ENCODE results near the gene ENDOU.
"Not testable (repeated sequence)": the region's sequence is repeated elsewhere in the genome, so short reads cannot be mapped to it uniquely, and the experiment has no call there.

The ENDOU gene

DNA sequence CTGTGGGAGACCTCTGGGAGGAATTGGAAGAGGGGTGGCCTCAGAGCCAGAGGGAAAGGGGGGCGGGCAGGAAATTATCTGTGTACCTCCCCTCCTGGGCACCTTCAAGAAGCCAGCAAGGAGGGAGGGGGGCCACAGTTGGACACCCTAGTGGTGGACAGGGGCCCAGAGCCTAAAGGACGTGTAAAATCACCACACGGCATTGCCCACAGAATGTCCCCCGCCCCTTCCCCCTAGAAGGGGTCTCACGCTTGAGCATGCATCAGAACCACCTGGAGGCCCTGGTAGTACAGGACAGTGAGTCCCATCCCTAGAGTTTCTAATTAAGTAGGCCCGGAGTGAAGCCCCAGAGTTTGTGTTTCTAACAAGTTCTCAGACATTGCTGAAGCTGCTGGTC lies 8.2 kb downstream of the ENDOU start:
- FAIRE-seq = no peak

GRCh38 chr12:47715877-47716548 lies 9.3 kb downstream of the ENDOU start:
- FAIRE-seq = no peak

- FAIRE-seq = peak; percentile 3
Measured at GRCh38 chr12:47715393-47715876, 9.9 kb downstream of the ENDOU start.

- no peak for FAIRE-seq
Measured at GRCh38 chr12:47714826-47715386, 10.4 kb downstream of the ENDOU start.

- no peak for FAIRE-seq
Measured at GRCh38 chr12:47712171-47712570, 13.1 kb downstream of the ENDOU start.

DNA sequence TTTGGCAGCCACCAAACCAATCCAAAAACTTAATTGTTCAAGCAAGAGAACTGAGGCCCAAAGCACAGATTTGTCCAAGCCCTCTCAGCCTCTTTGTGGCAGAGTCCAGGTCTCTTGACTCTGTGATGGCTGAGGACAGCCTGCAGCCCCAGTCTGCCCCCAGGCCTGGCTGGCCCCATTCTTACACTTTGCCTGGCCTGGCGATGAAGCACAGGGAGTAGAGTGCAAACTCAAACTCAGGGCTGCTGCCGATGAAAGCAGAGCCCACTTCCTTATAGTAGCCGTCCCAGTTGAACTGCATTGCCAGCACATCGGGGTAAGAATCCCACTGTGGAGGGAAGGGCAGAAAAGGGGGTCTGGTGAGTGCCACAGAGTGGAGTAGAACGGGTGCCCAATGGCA lies 13.8 kb downstream of the ENDOU start:
- FAIRE-seq = no peak

GRCh38 chr12:47710278-47710677 lies 15.0 kb downstream of the ENDOU start:
- no peak for FAIRE-seq

- FAIRE-seq = no peak
Measured at GRCh38 chr12:47709671-47710070, 15.6 kb downstream of the ENDOU start.

- no peak for FAIRE-seq
Measured at GRCh38 chr12:47709237-47709636, 16.1 kb downstream of the ENDOU start.

DNA sequence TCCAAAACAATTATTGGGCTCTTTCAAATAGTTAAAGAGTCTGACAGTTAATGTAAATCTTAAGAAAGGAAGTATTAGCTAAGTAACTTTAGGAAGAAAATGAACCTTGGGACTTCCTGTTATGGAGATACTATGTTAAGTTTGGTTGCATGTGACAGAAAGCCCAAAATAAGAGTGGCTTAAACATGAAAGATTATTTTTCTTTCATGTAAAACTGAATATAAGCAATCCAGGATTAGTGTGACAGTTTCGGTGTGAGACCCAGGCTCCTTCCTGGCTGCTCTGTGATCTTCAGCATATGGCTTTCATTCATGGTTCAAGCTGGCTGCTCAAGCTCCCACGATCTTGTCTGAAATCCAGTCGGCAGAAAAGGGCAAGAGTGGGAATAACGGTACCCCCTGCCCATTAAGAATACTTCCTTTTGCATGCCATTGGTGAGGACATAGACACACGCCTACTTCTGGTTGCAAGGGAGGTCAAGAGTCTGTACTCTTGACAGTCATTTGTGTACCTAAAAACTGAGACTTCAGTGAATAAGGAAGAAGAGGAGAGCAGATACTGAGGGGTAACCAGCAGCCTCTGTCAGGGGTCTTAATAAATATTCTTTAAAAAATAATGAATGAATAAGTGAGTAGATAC lies 17.3 kb downstream of the ENDOU start:
- no peak for FAIRE-seq

- FAIRE-seq = no peak
Measured at GRCh38 chr12:47707355-47707754, 17.9 kb downstream of the ENDOU start.

DNA sequence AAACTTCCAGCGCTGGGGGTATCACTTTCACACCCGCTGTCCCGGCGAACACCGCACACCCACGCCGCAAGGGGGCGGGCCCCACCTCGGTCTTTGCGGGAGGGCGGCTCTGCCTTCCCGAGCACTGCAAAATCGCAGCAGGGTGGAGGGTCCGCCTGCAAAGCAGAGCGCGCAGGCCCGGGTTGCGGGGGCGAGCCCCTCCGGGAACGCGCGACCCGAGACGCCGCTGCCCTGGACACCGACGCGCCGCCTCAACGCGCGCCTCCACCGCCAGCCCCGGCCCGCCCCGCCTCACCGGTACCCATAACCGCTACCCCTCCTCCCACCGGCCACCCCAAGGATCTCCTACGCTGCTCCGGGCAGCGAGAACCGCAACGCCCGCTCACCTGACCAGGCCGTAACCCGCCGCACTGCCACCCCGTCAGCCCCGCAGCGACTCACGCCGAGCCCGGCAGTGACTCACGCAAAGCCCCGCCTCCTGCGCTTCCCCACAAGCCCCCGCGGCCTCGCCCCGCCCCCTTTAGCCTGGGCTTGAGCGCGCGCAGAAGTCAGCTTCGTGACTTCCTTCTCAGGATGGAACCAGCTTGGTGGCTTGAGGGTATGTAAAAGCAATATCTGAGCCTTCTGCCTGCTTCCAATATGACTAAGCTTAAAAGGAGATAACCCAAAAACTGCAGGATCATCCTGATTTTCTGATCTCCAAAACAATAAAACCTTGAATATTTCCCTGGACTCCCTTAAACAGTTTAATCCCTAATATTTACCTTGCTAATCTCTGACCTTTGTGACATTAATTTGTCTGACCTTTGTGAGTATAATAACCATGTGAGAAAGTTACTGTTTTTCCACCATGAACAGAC lies 19.5 kb downstream of the ENDOU start, which contains the start of gene RPAP3:
TSS of gene RPAP3 (minus strand) at position 465 of the 860 bp plus-strand sequence. CDS start 3,190 bp downstream, outside the sequence.
- peak; percentile 13 for FAIRE-seq

DNA sequence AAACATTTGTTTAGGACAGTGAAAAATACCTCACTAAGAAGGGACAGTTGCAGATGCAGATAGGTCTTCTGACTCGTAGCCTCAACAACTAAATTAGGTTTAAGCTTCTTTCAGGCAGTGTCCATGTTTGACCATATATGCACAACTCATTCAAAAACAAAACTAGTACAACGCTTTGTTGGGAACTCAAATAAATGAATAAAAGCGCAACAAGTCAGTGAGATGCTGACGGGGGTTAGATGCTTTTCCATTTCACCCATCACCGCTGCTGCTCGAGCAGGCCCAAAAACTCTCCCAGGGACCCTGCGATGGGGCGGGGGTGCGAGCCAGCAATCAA lies 20.1 kb downstream of the ENDOU start:
- no peak for FAIRE-seq

DNA sequence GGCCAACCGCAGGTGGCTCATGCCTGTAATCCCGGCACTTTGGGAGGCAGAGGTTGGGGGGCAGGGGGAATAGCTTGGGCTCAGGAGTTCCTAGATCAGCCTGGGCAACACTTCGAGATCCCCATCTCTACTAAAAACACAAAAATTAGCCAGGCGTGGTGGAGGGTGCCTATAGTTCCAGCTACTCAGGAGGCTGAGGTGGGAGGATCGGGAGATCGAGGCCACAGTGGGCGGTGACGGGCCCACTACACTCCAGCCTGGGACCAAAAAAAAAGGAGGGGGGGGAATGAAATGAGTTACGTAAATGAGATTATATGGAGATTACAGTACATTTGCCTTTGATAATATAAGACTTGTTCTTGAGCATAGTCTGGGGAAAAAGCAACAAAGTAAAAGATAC lies 20.6 kb downstream of the ENDOU start:
- FAIRE-seq = no peak

GRCh38 chr12:47700263-47700662 lies 25.0 kb downstream of the ENDOU start:
- no peak for FAIRE-seq

GRCh38 chr12:47698631-47699030 lies 26.7 kb downstream of the ENDOU start:
- no peak for FAIRE-seq

DNA sequence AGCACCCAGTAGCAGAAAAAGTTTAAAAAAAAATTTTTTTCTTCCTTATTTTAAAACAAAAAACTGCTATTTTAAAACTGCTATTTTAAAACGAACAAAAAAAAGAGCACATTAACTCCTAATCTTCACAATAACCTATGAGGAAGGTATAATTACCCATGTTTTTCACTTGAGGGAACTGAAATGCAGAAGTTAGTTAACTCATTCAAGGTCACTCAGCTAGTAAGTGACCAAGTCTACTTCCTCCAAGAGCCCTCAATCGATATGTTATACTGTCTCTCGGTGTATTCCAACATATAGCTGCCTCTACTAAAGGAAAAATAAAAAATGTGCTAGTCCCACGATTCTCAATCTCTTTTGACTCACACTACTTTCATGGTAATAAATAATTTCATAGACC lies 27.2 kb downstream of the ENDOU start:
- FAIRE-seq = no peak

- FAIRE-seq = no peak
Measured at GRCh38 chr12:47689215-47689614, 36.1 kb downstream of the ENDOU start.

DNA sequence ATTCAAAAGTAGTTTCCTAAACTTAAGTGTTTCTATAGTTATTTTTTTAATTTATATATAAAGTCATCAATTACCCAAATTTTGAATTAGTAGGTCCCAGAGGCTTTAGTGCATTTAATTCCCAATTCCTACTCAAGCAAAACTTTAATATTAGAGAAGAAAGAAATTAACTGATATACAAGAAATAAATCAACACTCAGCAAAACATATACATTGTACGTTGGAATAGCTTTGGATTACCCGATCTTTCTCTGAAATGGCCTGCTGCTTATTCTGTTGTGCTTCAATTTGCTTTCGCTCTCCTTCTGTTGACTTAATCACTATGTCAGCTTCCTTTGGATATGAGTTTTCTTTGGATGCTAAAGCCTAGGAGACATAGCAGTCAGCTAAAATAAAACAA lies 37.7 kb downstream of the ENDOU start:
- FAIRE-seq = no peak

GRCh38 chr12:47686645-47687240 lies 38.5 kb downstream of the ENDOU start:
- FAIRE-seq = peak; percentile 95

GRCh38 chr12:47679785-47680184 lies 45.5 kb downstream of the ENDOU start:
- FAIRE-seq = no peak

GRCh38 chr12:47672068-47672467 lies 53.2 kb downstream of the ENDOU start:
- FAIRE-seq = no peak

- not testable (repeated sequence) for FAIRE-seq
Measured at GRCh38 chr12:47667935-47668334, 57.4 kb downstream of the ENDOU start.
